Endothelial cell (in vitro differentiated cells): ENCODE measurements around the gene HAPLN2. TPM values are rescaled to one million over a fixed set of nuclear protein-coding genes. Genes with fewer than 3 reads are reported as not detected.

Experiments
- DNase-seq: peaks from one replicate; pipeline ENCODE4 v3.0.0; 2021; ENCODE audit warnings: low spot score
- H3K27ac Mint-ChIP-seq: one replicate; pipeline ENCODE4 v1.8.0; 2021; ENCODE audit warnings: mixed read lengths, inconsistent platforms; ENCODE audit not compliant: unreplicated experiment
- H3K27me3 Mint-ChIP-seq: one replicate; pipeline ENCODE4 v1.8.0; 2021; ENCODE audit warnings: mild to moderate bottlenecking, moderate library complexity, mixed read lengths, inconsistent platforms; ENCODE audit not compliant: unreplicated experiment
- H3K36me3 Mint-ChIP-seq: one replicate; pipeline ENCODE4 v1.8.0; 2021; ENCODE audit warnings: mild to moderate bottlenecking, low read depth, mixed read lengths, inconsistent platforms; ENCODE audit not compliant: unreplicated experiment
- H3K4me1 Mint-ChIP-seq: one replicate; pipeline ENCODE4 v1.8.0; 2021; ENCODE audit warnings: mild to moderate bottlenecking, mixed read lengths, inconsistent platforms; ENCODE audit not compliant: unreplicated experiment
- H3K4me3 Mint-ChIP-seq: one replicate; pipeline ENCODE4 v1.8.0; 2021; ENCODE audit warnings: mild to moderate bottlenecking, mixed read lengths, inconsistent platforms; ENCODE audit not compliant: unreplicated experiment
- H3K9me3 Mint-ChIP-seq: one replicate; pipeline ENCODE4 v1.8.0; 2021; ENCODE audit warnings: mixed read lengths, inconsistent platforms; ENCODE audit not compliant: unreplicated experiment
- total RNA-seq: library from RNA; stranded (reverse); fragmentation: NEBNext Ultra II Directional; extraction: Animal tissue kit (Norgen Biotek cat#: 25700); gene quantifications from one replicate; pipeline ENCODE4 v1.2.1, GENCODE V29; 2021; ENCODE audit not compliant: unreplicated experiment
- TF ChIP-seq, protein P1 (sequence below): fragments of 200-600 bp; sonication (generic); IDR thresholded peaks from one replicate; pipeline ENCODE4 v1.5.0; 2021; ENCODE audit warnings: antibody characterized with exemption; ENCODE audit not compliant: unreplicated experiment

The HAPLN2 gene
- total RNA-seq, 1 donor from 2014 or later: 1.3 TPM

DNA sequence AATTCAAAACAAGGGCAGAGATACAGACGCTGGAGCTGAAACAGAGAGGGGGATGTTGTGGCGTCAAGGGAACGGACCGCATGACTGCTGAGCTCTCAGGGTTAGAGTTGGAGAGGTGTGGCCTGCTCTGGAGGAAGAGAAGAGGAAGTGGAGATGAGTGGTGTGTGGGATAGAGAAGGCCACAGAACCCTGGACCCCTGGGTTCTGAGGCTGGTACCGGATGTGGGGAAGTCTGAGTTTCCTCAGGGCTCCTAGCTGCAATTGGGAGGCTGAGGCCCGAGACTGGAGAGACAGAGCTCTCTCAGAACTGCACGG, 24.5 kb downstream of the HAPLN2 start:
- H3K9me3 Mint-ChIP-seq: peaks cover 5% of the 10 kb centered on the region
- TF ChIP-seq, protein P1, sequence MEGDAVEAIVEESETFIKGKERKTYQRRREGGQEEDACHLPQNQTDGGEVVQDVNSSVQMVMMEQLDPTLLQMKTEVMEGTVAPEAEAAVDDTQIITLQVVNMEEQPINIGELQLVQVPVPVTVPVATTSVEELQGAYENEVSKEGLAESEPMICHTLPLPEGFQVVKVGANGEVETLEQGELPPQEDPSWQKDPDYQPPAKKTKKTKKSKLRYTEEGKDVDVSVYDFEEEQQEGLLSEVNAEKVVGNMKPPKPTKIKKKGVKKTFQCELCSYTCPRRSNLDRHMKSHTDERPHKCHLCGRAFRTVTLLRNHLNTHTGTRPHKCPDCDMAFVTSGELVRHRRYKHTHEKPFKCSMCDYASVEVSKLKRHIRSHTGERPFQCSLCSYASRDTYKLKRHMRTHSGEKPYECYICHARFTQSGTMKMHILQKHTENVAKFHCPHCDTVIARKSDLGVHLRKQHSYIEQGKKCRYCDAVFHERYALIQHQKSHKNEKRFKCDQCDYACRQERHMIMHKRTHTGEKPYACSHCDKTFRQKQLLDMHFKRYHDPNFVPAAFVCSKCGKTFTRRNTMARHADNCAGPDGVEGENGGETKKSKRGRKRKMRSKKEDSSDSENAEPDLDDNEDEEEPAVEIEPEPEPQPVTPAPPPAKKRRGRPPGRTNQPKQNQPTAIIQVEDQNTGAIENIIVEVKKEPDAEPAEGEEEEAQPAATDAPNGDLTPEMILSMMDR: no peak
- DNase-seq: no peak
- peaks cover 12% of the 10 kb centered on the region for H3K4me1 Mint-ChIP-seq
- peak overlapping the region; percentile 29 for H3K4me3 Mint-ChIP-seq
- peaks cover 22% of the 10 kb centered on the region for H3K27me3 Mint-ChIP-seq
- peaks cover 18% of the 10 kb centered on the region for H3K36me3 Mint-ChIP-seq
- H3K27ac Mint-ChIP-seq: no peak overlapping the region

DNA sequence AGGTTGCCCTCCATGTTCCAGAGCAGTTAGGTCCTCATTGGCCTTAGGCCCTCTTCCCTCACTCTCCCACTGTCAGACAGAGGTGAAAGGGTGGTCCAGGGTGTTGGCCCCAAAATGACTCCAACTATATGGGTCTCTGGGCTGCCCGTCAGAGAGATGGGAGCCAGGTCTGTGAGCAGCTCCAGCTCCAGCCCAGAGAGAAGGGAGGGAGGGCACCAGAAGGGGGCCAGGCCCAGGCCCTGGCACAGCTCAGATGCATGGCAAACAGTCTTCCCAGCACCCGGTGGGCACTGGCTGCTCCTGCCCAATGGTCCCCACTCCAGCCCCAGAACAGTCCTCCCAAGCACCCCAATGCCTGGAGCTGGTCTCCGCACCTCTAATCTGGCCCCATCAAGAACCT, 24.9 kb downstream of the HAPLN2 start:
- Mint-ChIP-seq H3K27ac (no peak overlapping the region), H3K4me3 (no peak overlapping the region), H3K36me3 (peaks cover 18% of the 10 kb centered on the region), H3K4me1 (peaks cover 12% of the 10 kb centered on the region), H3K9me3 (peaks cover 5% of the 10 kb centered on the region), H3K27me3 (peaks cover 22% of the 10 kb centered on the region)
- no peak for DNase-seq
- TF ChIP-seq, protein P1: no peak

DNA sequence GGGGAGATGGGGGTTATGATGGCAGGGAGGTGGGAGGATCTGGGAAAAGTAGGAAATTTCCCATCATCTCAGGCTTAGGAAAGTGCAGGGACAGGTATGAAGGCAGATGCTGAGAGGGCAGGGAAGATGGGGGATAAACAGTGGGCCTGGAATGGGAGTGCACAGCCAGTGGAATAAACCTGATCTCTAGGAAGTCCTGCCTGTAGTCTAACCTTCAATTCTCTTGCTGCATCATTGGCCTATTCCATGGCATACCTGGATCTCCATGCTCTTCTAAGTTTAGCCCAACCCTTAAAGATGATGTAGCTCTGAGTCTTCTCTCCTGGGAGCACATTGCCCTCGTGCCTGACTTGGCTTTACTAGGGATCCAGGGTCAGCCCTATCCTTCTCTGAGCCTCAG, 25.4 kb downstream of the HAPLN2 start:
- TF ChIP-seq, protein P1: no peak
- Mint-ChIP-seq H3K36me3 (peaks cover 18% of the 10 kb centered on the region), H3K4me3 (no peak overlapping the region), H3K4me1 (peaks cover 12% of the 10 kb centered on the region), H3K9me3 (peaks cover 5% of the 10 kb centered on the region), H3K27ac (no peak overlapping the region), H3K27me3 (peaks cover 22% of the 10 kb centered on the region)
- DNase-seq: no peak

DNA sequence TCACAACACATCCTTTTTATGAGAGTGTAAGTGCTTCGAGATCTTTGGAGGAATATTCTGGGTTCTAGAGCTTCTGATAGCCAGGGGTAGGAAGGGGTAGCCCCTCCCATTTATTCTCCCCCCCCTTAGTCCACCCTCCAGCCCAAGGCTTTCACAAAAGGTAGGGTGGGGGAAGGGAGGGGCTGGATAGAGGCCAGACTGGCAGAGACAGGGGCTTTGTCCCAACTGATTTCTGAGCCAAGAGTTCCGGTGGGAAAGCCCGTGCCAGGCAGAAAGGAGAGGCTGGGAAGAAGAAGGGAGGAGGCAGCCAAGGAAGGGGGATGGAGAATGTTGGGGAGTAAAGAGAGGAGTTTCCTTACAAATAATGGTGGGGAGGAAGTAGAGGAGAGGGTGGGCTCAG, 25.8 kb downstream of the HAPLN2 start:
- Mint-ChIP-seq H3K9me3 (peaks cover 5% of the 10 kb centered on the region), H3K4me1 (peaks cover 12% of the 10 kb centered on the region), H3K4me3 (peak overlapping the region; percentile 73), H3K27ac (no peak overlapping the region), H3K27me3 (peaks cover 21% of the 10 kb centered on the region), H3K36me3 (peaks cover 18% of the 10 kb centered on the region)
- DNase-seq: no peak
- TF ChIP-seq, protein P1: no peak

DNA sequence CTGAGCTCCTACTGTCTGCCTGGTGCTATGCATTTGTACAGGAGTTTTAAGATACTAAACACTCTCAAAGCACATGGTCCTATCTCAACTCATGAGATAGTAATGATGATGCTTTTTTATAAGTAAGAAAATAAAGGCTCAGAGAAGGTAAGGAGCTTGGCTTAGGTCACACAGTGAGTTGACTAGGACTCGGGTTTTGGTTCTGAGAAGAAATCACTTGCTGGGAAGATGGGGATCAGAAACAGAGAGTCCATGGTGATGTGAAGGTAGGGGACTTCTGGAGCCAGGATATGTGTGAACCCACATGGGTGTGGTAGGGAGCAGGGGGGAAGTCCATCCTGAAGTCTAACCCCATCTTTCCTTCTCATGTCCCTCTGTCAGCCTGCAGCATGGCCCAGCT, 26.5 kb downstream of the HAPLN2 start:
- H3K4me3 Mint-ChIP-seq: peak overlapping the region; percentile 73
- H3K9me3 Mint-ChIP-seq: peaks cover 5% of the 10 kb centered on the region
- peaks cover 18% of the 10 kb centered on the region for H3K36me3 Mint-ChIP-seq
- TF ChIP-seq, protein P1: no peak
- DNase-seq: no peak
- H3K4me1 Mint-ChIP-seq: peaks cover 12% of the 10 kb centered on the region
- peaks cover 18% of the 10 kb centered on the region for H3K27me3 Mint-ChIP-seq
- H3K27ac Mint-ChIP-seq: no peak overlapping the region
